Fibroblast of pulmonary artery (primary cell): Measurements from ENCODE around the gene PIEZO1.

ENCODE experiments used
- DNase-seq: peaks from one replicate; pipeline ENCODE4 v3.0.0-alpha.2; 2010; ENCODE audit warnings: low read depth
- H3K4me3 ChIP-seq: replicated peaks from 2 replicates; pipeline ENCODE4 v1.5.1; 2011; ENCODE audit warnings: low read depth, mild to moderate bottlenecking, control low read depth, low read length, moderate library complexity
- CTCF ChIP-seq: IDR thresholded peaks from 2 replicates; pipeline ENCODE4 v1.5.1; 2011; ENCODE audit warnings: mild to moderate bottlenecking, control low read depth, low read length, inconsistent platforms; ENCODE audit errors: missing control alignments

The PIEZO1 gene

DNA sequence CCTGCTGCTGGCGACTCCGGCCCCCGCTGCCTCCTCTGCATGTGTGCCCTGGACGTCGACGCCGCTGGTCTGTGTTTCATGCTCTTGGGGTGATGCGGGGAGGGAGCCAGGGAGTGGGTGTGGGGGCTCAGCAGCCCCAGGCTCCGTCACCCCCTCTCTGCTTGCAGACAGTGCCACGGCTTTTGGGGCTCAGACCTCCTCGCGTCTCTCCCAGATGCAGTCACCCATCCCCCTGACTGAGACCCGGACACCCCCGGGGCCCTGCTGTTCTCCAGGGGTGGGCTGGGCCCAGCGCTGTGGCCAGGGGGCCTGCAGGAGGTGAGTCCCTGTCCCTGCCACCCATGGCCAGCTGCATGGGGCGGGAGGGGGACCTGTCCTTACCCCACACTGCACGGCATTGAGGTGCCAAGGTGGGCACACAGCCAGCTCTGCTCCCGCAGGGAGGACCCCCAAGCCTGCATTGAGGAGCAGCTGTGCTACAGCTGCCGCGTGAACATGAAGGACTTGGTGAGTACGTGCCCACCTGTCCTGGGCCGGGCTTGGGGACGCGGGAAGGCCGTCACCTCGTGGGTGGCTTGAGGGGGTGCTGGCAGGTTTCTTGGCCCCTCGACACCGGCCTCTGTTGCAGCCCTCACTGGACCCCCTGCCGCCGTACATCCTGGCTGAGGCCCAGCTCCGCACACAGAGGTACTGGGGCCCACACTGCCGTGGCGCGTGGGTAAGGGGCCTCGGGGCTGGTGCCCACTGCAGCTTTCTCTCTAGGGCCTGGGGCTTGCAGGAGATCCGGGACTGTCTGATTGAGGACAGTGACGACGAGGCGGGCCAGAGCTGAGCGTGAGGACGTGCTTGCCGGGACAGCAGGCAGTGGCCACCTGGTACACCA, 70.4 kb downstream of the PIEZO1 start:
- no peak for DNase-seq
- H3K4me3 ChIP-seq = no peak overlapping the region
- TF ChIP-seq CTCF = no peak

- DNase-seq = no peak
- TF ChIP-seq CTCF = no peak
- H3K4me3 ChIP-seq = no peak overlapping the region
These were observed 71.2 kb downstream of the PIEZO1 start for GRCh38 chr16:88713568-88714419.

DNA sequence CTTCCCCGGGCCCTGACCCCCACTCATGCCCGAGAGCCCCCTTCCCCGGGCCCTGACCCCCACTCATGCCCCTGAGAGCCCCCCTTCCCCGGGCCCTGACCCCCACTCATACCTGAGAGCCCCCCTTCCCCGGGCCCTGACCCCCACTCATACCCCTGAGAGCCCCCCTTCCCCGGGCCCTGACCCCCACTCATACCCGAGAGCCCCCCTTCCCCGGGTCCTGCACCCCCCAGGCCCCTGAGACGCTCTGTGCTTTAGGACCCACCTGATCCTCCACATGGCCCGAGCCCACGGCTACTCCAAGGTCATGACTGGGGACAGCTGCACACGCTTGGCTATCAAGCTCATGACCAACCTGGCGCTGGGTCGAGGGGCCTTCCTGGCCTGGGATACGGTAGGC, 72.0 kb downstream of the PIEZO1 start:
- DNase-seq = no peak
- TF ChIP-seq CTCF = no peak
- H3K4me3 ChIP-seq = no peak overlapping the region

- no peak for DNase-seq
- no peak overlapping the region for H3K4me3 ChIP-seq
- TF ChIP-seq CTCF = no peak
These were observed 72.5 kb downstream of the PIEZO1 start for GRCh38 chr16:88712362-88712979.

DNA sequence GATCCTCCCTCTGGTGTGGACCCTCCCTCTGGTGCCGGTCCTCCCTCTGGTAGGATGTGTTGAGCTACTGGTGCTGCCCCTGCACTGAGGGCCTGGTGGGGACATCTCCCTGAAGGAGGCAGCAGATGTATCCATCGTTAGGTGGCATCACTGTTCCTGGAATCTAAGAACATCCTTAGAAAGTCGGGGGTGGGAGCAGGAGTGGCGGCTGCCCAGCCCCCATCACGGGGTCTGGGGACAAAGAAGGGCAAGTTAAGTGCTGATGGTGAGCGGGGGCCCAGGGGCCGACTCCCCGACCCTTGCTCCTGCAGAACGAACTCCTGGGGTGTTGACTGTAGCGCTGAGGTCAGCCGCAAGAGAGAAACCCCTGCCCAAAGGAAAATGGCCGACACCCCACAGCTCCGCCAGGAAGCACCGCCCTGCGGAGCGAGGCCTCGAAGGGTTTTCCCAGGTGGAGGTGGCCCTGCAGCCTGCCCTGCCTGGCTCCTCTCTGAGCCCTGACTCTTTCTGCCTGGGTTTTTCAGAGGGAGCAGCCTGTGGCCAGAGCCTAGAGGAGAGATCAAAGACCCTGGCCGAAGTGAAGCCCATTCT, 73.2 kb downstream of the PIEZO1 start:
- no peak overlapping the region for H3K4me3 ChIP-seq
- DNase-seq = no peak
- no peak for TF ChIP-seq CTCF

- no peak for TF ChIP-seq CTCF
- no peak overlapping the region for H3K4me3 ChIP-seq
- DNase-seq = no peak
These were observed 74.5 kb downstream of the PIEZO1 start for GRCh38 chr16:88710556-88710955.
